DOHH2 (cell line): ENCODE results near the gene KHDRBS2.

ENCODE experiments used
- H3F3A ChIP-seq: fragments of 200-600 bp; sonication (generic), shearing (Covaris generic); 2 replicates; pipeline ENCODE4 v1.6.0; 2016; ENCODE audit warnings: antibody characterized with exemption, mild to moderate bottlenecking; ENCODE audit not compliant: control insufficient read depth, insufficient read depth
- H3K27ac ChIP-seq: fragments of 200-600 bp; sonication (generic); 2 replicates; pipeline ENCODE4 v1.5.1; 2014; ENCODE audit warnings: low read depth, mild to moderate bottlenecking, low read length, moderate library complexity
- H3K27me3 ChIP-seq: fragments of 200-600 bp; sonication (generic); 2 replicates; pipeline ENCODE4 v1.6.1; 2014; ENCODE audit warnings: mild to moderate bottlenecking, low read length, mixed read lengths; ENCODE audit not compliant: control insufficient read depth
- H3K36me3 ChIP-seq: fragments of 200-600 bp; sonication (generic); 2 replicates; pipeline ENCODE4 v1.6.1; 2014; ENCODE audit warnings: mild to moderate bottlenecking, low read length, moderate library complexity, mixed read lengths; ENCODE audit not compliant: control insufficient read depth
- H3K4me1 ChIP-seq: fragments of 200-600 bp; sonication (generic); 2 replicates; pipeline ENCODE4 v1.6.1; 2014; ENCODE audit warnings: mild to moderate bottlenecking, low read length, mixed read lengths; ENCODE audit not compliant: control insufficient read depth
- H3K4me2 ChIP-seq: fragments of 200-600 bp; sonication (generic); 2 replicates; pipeline ENCODE4 v1.6.0; 2014; ENCODE audit warnings: mild to moderate bottlenecking, low read length, moderate library complexity
- H3K4me3 ChIP-seq: fragments of 200-600 bp; sonication (generic); 2 replicates; pipeline ENCODE4 v1.5.1; 2014; ENCODE audit warnings: mild to moderate bottlenecking, low read length, mixed read lengths
- H3K79me2 ChIP-seq: fragments of 200-600 bp; sonication (generic); 2 replicates; pipeline ENCODE4 v1.6.1; 2014; ENCODE audit warnings: mild to moderate bottlenecking, low read length, mixed read lengths; ENCODE audit not compliant: control insufficient read depth
- H3K9me2 ChIP-seq: fragments of 200-600 bp; sonication (generic); replicated peaks from 2 replicates; pipeline ENCODE4 v1.6.1; 2014; ENCODE audit warnings: mild to moderate bottlenecking, low read length, mixed read lengths; ENCODE audit not compliant: control insufficient read depth
- H3K9me3 ChIP-seq: fragments of 200-600 bp; sonication (generic); 2 replicates; pipeline ENCODE4 v1.6.1; 2014; ENCODE audit warnings: antibody characterized with exemption, low read length, mixed read lengths; ENCODE audit not compliant: control insufficient read depth, insufficient read depth
- H4K20me1 ChIP-seq: fragments of 200-600 bp; sonication (generic); 2 replicates; pipeline ENCODE4 v1.6.0; 2014; ENCODE audit warnings: low read depth, mild to moderate bottlenecking, antibody characterized with exemption, low read length, moderate library complexity; ENCODE audit not compliant: control insufficient read depth, insufficient read depth
- CTCF ChIP-seq: fragments of 200-600 bp; sonication (generic); IDR thresholded peaks from one replicate; pipeline ENCODE4 v1.5.1; 2014; ENCODE audit warnings: antibody characterized with exemption, mild to moderate bottlenecking, low read depth, low read length; ENCODE audit not compliant: poor library complexity, severe bottlenecking
- EZH2phosphoT487 ChIP-seq: fragments of 200-600 bp; sonication (generic); IDR thresholded peaks from 2 replicates; pipeline ENCODE4 v1.6.1; 2017; ENCODE audit warnings: borderline replicate concordance, mild to moderate bottlenecking, antibody characterized with exemption, low read length, moderate library complexity, mixed read lengths

Gene KHDRBS2

GRCh38 chr6:62285612-62286469, at the start of gene KHDRBS2:
Gene KHDRBS2, minus strand, starts transcription at chr6:62286225.
- Histone ChIP-seq H3K79me2 (no peaks in the 10 kb centered on the region), H3K4me2 (peak within 1 kb of the TSS; percentile 51), H4K20me1 (no peaks in the 10 kb centered on the region), H3K27me3 (no peaks in the 10 kb centered on the region), H3F3A (no peaks in the 10 kb centered on the region), H3K4me3 (peak within 1 kb of the TSS; percentile 56), H3K9me2 (no peaks in the 10 kb centered on the region), H3K9me3 (no peaks in the 10 kb centered on the region), H3K36me3 (no peaks in the 10 kb centered on the region), H3K4me1 (peaks cover 7% of the 10 kb centered on the region), H3K27ac (no peak within 1 kb of the TSS)
- TF ChIP-seq CTCF (no peak), EZH2phosphoT487 (no peak)

GRCh38 chr6:62328607-62329006, 42.6 kb upstream of the KHDRBS2 start:
- H3K27me3 ChIP-seq = no peaks in the 10 kb centered on the region
- H3K4me3 ChIP-seq = no peak overlapping the region
- H3K9me3 ChIP-seq = 0 out of 2 replicates have a peak, but pooled peaks cover 6% of the 10 kb centered on the region
- H3K4me2 ChIP-seq = no peak overlapping the region
- H3F3A ChIP-seq = no peaks in the 10 kb centered on the region
- H3K4me1 ChIP-seq = peaks cover 8% of the 10 kb centered on the region
- TF ChIP-seq CTCF = no peak
- no peak for TF ChIP-seq EZH2phosphoT487
- no peaks in the 10 kb centered on the region for H3K79me2 ChIP-seq
- no peaks in the 10 kb centered on the region for H3K36me3 ChIP-seq
- H4K20me1 ChIP-seq = no peaks in the 10 kb centered on the region
- no peaks in the 10 kb centered on the region for H3K9me2 ChIP-seq
- no peak overlapping the region for H3K27ac ChIP-seq

- no peaks in the 10 kb centered on the region for H3K27me3 ChIP-seq
- H3K79me2 ChIP-seq = no peaks in the 10 kb centered on the region
- H3F3A ChIP-seq = no peaks in the 10 kb centered on the region
- no peak overlapping the region for H3K27ac ChIP-seq
- no peak overlapping the region for H3K4me2 ChIP-seq
- H3K4me1 ChIP-seq = peaks cover 8% of the 10 kb centered on the region
- H4K20me1 ChIP-seq = no peaks in the 10 kb centered on the region
- H3K9me2 ChIP-seq = no peaks in the 10 kb centered on the region
- H3K9me3 ChIP-seq = no peaks in the 10 kb centered on the region
- H3K4me3 ChIP-seq = no peak overlapping the region
- TF ChIP-seq CTCF (no peak), EZH2phosphoT487 (no peak)
- H3K36me3 ChIP-seq = no peaks in the 10 kb centered on the region
Measured at GRCh38 chr6:62324834-62325233, 38.8 kb upstream of the KHDRBS2 start.
